HG03095 (cell line): Measurements from ENCODE around the gene TAMM41.
"Not testable (repeated sequence)": the region's sequence is repeated elsewhere in the genome, so short reads cannot be mapped to it uniquely, and the experiment has no call there.

Experiments
- ATAC-seq: cut with Tn5 transposase; IDR thresholded peaks from one replicate; pipeline ENCODE4 v1.9.1; 2021; ENCODE audit warnings: moderate library complexity; ENCODE audit not compliant: unreplicated experiment

The TAMM41 gene

GRCh38 chr3:11846281-11847266 is at the start of gene TAMM41:
Gene TAMM41, minus strand, starts transcription at chr3:11846885. Its CDS starts 249 bp downstream, at chr3:11846636.
- ATAC-seq: peak; percentile 100

DNA sequence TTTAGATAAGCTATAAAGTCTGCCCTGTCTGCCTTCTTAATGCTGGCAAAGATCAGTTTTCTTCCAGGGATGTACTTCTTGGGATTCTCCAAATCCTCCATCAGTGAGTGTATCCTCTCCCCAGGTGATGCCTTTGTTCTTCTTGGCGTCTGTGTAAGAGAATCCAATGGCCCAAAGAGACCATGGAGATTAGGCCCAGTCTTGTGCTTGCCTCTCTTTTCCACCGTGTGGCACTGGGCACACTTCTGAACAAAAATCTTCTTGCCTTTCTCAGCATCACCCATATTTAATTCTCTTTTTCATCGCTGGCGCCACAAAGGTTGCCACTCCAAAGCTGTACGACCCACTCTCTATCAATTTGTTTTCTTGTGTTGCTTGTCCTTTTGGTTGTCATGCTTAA is 32.2 kb upstream of the TAMM41 start:
- no peak for ATAC-seq

GRCh38 chr3:11874707-11875106 is 28.0 kb upstream of the TAMM41 start:
- ATAC-seq: not testable (repeated sequence)

DNA sequence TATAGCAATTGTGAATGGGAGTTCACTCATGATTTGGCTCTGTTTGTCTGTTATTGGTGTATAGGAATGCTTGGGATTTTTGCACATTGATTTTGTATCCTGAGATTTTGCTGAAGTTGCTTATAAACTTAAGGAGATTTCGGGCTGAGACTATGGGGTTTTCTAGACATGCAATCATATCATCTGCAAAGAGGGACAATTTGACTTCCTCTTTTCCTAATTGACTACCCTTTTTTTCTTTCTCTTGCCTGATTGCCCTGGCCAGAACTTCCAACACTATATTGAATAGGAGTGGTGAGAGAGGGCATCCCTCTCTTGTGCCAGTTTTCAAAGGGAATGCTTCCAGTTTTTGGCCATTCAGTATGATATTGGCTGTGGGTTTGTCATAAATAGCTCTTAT is 17.1 kb upstream of the TAMM41 start:
- ATAC-seq: not testable (repeated sequence)

- not testable (repeated sequence) for ATAC-seq
Measured at GRCh38 chr3:11862584-11862983, 15.9 kb upstream of the TAMM41 start.

DNA sequence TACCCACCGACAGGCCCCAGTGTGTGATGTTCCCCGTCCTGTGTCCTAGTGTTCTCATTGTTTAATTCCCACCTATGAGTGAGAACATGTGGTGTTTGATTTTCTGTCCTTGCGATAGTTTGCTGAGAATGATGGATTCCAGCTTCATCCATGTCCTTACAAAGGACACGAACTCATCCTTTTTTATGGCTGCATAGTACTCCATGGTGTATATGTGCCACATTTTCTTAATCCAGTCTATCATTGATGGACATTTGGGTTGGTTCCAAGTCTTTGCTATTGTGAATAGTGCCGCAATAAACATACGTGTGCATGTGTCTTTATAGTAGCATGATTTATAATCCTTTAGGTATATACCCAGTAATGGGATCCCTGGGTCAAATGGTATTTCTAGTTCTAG is 15.5 kb upstream of the TAMM41 start:
- not testable (repeated sequence) for ATAC-seq

DNA sequence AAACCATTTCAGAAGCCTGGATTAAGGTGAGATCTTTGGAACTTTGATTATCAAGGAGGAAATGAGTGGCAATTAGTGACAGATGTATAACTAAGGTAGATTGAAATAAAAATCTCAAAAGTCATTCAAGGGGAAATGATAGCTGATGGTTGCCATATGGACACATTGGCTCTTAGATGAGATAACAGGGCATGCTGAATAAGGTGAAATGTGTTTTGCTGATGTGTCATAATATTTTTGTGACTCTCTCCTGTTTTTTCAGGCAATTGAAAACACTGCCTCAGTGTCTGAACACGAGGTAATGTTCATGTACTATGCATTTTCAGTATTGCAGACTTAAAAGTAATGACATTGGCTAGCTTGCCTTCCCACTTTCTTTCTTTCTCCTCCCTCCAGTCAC is 13.5 kb upstream of the TAMM41 start:
- ATAC-seq: not testable (repeated sequence)

DNA sequence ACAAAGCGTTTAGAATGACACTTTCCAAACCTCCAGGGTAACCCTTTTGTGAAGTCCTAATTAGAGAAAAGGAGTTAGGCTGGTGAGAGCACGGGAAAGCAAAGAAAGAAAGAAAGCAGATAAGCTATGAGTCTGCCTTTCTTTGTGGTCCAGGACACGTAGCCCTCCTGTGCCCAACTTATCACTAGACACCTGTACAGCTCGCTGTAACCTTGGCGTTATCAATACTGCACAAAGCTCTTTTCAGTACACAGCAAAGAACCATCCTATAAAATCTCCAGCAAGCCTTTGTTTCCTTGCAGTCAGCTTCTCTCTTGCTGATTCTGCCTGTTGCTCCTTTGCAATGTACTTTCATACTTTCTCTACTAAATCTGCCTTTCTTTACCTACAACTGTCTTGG is 6.8 kb upstream of the TAMM41 start:
- no peak for ATAC-seq

GRCh38 chr3:11850003-11850402 is 3.3 kb upstream of the TAMM41 start:
- ATAC-seq: no peak

DNA sequence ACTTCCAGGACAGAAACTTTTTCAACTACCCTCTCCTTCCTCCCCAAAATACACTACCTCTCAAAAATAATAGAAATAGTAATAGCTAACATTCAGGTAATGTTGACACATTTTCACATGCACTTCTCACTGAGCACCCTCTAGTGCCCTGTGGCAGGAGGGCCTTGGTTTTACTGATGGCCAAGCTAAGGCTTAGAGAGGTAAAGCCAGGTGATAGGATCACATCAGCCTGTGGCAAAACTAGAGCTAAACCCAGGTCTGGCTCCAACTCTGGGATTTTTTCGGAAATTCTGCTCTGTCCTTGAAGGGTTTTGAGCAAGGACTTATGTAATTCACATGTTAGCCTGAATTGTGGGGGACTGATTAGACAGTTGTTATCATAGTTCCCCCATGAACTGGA is 922 bp upstream of the TAMM41 start:
- no peak for ATAC-seq

GRCh38 chr3:11845651-11846050 is 1.0 kb downstream of the TAMM41 start:
- ATAC-seq: no peak

GRCh38 chr3:11844891-11845290 is 1.8 kb downstream of the TAMM41 start:
- no peak for ATAC-seq

DNA sequence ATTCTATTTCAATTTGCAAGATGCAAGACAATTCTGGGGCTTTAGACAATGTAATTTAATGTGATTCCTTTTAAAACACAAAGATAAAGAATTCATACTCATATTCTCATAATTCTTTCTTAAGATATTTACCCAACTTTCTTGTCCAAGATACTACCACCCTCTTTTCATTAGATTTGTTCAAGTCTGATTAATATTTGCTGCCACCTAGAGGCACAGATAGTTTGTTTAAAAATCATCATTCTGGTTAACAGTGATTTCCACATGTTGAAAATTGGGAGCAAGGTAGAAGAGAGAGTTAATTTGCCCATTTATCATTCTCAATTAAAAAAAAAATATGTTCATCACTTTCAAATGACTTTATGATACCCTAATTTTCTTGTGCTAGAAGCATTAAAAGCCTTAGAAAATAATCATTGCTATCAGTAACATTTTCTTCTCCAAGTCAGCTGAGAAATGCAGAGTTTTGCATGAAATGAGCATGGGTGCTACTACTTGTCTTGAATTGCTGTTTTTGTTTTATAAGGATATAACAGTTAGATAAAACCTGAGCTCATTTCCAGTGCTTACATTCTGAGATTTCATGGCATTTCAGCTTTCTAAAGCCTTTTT is 11.6 kb downstream of the TAMM41 start:
- ATAC-seq: no peak

DNA sequence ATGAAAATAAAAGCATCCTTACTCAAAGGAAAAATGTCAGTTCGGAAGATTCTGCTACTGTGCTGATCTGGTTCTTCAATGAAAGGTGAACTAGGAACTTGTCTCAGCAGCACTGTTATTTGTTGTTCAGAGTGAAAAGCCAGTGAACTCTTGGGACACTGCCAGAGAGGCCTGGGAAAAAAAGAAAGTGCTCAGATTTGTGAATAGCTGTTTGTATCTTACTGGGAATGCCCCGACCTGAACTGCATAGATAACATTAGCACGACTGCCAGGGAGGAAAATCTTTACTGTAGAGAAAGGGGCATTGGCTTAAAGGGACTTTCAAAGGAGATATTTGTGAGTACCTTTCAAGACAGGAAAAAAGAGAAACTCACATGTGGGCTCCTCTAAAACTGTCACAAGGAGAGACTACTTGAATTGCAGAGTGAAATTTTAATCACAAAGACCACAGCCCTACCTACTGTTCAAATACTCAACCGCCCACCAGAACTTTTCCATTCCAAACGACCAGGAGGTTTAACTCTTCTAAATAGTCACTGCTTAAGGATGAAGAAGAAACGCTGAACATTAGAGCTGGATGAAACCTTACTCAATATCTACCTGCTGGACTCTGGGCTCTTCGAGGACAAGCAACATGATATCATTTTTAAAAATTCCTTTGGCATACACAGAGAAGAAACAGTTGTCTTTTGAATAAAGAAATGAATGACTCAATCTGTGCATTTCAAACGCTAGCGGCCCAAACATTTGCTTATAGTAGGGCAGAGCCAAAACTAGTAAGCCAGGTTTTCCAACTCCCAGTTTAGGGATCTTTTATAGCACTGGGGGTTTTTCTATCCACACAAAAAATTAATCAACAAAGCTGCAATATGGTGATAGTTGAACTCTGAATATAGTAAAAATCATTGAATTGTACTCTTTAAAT is 13.4 kb downstream of the TAMM41 start:
- no peak for ATAC-seq

DNA sequence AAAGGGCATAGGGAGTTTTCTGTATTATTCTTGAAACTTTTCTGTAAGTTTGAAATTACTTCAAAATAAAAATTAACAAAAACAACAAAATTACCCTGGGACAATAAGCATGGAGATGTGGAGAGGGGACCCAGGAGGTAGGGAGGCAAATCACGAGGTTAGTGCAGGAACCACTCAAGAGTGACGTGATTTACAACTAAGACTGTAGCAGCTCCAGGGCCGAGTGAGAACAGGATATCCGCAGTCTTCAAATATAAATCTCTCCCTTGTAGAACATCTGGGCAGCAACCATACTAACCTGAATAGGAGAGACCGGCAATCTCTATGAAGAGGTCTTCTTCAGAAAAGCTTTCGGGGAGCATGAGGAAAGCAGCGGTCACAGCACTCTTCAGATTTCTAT is 17.3 kb downstream of the TAMM41 start:
- no peak for ATAC-seq

DNA sequence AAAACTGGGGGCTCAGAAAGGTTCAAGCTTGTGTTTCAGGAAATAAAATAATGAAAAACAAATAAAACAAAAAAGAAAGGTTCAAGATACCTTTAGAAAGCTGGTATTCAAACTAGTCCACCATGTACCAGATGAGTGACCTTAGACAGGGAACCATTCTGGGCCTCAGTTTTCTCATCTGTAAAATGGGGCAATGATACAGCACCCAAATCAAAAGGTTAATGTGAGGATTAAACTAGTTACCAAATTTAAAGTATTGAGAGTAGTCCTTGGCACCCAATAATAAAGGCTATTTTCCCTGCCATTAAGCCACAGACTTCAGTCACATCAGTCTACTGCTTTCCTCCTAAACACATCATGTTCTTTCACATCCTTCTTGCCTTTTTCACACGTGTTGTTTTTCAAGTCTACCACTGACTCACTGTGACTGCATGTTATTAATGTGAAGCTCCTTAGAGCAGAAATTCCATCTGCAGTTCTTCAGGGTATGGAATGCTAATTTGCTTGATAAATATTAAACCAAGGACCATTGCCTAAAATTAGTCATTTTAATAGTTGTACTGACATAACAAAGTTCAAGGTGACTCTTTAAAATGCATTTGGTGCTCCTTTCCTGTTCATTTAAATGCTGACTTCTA is 19.9 kb downstream of the TAMM41 start:
- no peak for ATAC-seq

GRCh38 chr3:11825301-11825700 is 21.4 kb downstream of the TAMM41 start:
- no peak for ATAC-seq

DNA sequence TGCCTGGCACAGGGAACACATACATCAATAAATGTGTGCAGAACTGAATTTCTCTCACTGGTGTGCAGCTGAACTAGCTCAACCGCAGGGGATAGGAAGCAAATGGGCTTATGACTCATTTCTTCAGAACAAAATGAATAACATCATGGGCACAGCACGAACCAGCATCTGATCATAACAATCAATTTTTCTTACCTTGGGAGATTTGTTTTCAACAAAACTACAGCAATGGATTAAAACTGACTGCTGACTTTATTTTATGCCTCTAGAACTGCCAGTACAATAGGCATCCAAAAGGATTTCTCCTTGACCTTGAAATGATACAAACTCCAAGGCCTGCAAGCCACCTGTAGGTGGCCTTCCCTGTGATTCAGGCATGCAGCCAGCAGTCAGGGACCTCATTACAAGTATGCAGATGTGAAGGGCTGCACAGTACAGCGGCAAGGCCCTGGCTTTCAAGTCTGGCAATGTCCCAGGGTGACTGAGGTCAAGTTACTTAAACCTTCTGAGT is 26.1 kb downstream of the TAMM41 start:
- peak; percentile 78 for ATAC-seq

GRCh38 chr3:11819146-11819689 is 27.5 kb downstream of the TAMM41 start:
- no peak for ATAC-seq

- no peak for ATAC-seq
Measured at GRCh38 chr3:11818033-11818432, 28.7 kb downstream of the TAMM41 start.
